GM21423 (cell line): ENCODE results near the gene RPL37A.

Experiments used
- ATAC-seq: cut with Tn5 transposase; IDR thresholded peaks from one replicate; pipeline ENCODE4 v1.9.1; 2021; ENCODE audit warnings: mild to moderate bottlenecking, moderate library complexity; ENCODE audit not compliant: unreplicated experiment

Gene RPL37A

GRCh38 chr2:216498379-216499352 is at the start of gene RPL37A:
Gene RPL37A (plus strand): TSS chr2:216498844. CDS start chr2:216498875, 31 bp downstream.
- ATAC-seq = peak; percentile 94

DNA sequence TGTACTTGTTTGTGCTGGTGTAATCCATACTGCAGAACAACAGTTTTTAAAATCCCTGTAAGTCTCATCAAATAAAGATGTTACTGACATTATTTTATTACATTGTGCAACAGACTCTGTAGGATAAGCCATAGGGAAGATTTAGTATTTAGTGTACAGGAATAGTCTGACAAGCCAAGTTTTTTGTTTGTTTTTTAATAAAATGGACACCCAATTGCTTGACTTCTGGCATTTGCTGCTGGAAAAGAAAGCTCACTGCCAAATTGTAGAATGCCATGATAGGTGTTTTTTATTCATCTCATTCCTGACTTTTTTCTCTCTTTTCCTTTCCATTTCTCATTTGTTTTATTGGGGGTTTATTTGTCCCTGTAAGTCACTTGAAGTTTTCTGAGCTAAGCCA is 48.3 kb upstream of the RPL37A start:
- no peak for ATAC-seq

DNA sequence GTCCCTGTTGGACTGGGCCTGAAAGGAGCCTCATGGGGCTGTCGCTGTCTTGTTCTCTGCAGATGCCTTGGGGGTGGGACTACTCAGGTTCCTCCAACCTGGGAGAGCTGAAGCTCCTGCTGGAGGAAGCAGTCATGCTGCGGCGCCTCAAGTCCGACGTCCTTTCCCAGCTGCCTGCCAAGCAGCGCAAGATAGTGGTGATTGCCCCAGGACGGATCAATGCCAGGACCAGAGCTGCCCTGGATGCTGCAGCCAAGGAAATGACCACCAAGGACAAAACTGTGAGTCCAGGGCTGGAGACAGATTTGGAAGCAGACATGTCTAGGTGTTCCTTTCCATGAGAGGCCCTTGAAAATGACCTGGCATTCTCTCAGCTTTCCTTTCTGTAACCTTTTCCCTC is 47.9 kb upstream of the RPL37A start:
- no peak for ATAC-seq

- no peak for ATAC-seq
Observed at GRCh38 chr2:216453955-216454614, 44.6 kb upstream of the RPL37A start.

DNA sequence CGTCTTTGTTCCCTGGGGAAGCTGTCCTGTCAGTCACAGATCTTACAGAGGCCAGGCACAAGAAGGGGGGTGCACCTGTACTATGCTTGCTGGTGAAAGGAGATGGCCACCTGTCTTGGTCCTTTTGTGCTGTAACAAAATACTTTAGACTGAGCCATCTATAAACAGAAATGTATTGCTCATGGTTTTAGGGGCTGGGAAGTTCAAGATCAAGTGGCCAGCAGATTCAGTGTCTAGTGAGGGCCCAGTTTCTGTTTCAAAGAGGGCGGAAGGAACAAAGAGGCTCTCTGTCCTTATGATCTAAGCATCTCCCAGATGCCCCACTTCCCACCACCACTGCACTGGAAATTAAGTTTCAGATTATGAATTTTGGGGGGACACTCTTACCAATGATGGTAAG is 35.5 kb upstream of the RPL37A start:
- no peak for ATAC-seq

- no peak for ATAC-seq
Observed at GRCh38 chr2:216464104-216464720, 34.4 kb upstream of the RPL37A start.

DNA sequence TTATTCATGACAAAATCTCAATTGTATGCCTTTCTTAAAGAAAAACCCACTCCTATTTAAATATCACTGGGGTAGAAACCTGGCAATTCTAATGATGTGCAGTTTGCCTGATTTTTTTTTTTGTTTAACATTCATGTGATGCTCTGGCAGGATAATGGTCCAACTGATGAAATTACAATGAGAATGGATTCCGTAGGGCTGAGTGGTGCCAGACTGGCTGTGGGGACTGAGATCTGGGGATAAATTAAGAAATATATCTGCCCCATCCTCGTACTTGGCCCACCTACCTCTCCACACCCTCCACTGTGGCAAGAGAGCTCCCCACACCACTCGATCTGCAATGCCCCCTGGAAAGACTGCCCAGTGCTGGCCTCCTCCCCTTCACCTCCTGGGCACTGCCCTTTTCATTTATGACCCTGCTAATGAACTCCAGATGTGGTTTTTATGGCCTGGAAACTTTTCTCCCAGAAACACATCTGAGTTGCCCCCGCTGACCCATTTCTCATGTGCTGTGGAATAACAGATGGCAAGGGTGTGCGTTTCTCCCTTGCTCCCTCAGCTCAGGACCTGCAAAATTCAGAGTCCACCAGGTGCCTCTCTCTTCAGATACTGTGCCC is 33.0 kb upstream of the RPL37A start:
- ATAC-seq = no peak

DNA sequence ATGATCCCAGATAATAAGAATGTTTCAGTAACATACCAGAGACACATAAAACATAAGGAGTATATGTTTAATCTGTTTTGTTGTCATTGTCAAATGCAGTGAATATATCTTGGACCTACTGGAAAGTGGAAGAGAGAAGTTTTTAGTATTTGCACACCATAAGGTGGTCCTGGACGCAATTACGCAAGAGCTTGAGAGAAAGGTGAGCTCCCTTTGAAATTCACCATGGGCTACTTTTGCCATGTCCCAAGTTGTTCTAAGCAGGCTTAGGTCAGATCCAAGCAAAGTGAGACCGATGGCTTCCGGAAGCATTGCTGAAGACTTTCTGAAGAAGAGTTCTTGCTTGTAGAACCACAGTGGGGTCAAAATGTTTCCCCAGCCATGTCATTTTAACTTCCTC is 30.8 kb upstream of the RPL37A start:
- ATAC-seq = no peak

DNA sequence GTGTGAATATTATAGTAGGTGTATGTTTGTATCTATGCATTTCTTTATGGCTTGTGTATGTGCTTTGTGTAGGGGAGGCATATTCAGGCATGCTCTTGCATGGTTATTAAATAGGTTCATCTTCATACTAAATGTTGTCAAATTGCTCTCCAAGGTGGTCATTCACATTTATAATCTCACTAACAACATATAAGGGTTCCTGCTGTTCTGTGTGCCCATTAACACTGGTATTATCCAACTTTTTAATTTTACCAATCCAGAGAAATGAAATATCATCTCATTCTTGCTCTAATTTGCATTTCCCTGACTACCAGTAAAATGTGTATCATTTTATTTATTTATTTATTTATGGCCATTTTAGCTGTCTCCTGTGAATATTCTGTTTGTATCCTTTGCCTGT is 29.0 kb upstream of the RPL37A start:
- ATAC-seq = no peak

DNA sequence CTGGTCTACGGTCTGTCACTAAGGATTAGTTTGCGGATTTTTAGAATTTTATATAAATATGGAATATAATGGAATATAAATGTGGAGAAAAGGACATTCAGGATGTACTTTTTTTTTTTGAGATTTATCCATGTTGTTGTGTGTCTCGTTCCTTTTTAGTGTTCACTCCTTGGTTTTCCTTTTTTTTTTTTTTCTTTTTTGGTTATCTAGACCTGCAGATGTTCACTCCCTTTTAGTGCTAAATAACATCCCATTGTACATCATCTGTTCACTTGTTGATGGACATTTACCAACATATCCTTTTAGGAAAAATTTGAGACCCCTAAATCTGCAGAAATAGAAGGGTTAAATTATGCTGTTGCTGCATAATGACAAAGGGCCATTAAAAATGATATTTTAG is 25.5 kb upstream of the RPL37A start:
- ATAC-seq = no peak

- ATAC-seq = peak; percentile 78
Observed at GRCh38 chr2:216474925-216475670, 23.5 kb upstream of the RPL37A start.

DNA sequence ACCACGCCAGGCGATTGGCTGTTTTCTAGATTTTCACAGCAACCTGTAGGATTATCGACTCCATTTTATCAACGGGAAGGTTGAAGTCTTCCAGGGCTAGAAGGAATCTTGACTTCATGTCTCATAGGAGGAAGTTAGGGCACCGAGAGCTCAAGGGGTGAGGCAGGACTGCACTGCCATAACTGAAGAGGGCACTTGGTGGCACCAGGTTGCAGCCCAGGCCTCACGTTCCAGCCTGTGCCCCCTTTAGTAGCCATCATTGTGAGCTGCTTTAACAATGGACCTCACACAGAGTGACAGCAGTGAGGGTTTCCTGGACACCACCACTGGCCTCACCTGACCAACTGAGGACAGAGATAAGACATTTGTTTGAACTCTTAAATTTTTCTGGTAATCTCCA is 22.9 kb upstream of the RPL37A start:
- ATAC-seq = no peak

DNA sequence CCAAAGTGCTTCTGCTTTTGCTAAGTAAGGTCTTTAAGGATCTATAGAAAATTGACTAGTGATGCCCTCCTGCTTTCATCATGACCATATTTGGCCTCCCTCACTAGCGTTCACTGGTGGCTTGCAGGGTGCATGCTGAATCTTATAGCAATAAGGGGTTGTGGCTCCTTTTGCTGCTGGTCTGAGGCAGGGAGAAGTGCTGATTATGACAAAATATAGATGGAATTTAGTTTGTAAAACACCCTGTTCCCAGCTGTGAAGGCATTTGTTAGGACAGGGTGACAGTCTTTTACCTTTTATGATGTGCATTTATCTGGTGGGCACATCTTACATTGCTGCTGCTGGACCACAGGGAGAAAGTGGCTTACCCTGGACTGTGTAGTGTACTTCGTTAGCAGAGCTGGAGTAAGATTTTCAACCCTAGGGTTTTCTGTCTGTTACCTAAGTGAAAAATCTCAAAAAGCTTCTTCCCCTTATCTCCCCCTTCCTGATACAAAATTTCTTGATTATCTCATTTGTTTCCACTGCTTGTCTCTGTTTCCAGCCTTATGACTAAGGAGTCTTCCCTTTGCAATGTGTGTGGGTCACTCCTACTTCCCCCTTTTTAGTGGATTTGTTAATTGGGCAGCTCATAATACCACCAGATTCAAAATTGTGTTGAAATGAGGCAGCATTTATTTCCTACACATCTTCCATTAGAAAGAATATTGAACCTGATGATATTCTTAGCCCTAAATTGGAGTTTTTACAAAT is 21.2 kb upstream of the RPL37A start:
- ATAC-seq = no peak

GRCh38 chr2:216478151-216478550 is 20.5 kb upstream of the RPL37A start:
- peak; percentile 32 for ATAC-seq

DNA sequence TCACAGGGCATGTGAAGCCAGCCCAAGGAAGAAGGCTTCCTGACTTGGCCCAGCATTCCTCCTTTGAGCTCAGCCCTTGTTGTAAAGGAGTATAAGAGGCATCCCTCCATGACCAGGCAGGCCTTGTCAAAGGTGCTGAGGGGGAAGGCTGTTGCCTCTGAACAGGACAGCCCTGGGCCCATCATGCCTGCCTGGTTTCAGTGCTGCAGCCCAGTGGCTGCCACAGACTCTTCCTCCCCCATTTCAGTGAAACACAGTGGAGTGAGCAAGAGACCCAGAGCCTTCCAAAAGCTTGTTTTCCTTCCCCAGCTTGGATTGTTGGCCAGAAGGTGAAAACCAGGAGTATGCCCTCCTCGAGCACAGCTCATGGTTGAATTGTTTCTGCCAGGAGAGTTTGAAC is 19.9 kb upstream of the RPL37A start:
- ATAC-seq = no peak

DNA sequence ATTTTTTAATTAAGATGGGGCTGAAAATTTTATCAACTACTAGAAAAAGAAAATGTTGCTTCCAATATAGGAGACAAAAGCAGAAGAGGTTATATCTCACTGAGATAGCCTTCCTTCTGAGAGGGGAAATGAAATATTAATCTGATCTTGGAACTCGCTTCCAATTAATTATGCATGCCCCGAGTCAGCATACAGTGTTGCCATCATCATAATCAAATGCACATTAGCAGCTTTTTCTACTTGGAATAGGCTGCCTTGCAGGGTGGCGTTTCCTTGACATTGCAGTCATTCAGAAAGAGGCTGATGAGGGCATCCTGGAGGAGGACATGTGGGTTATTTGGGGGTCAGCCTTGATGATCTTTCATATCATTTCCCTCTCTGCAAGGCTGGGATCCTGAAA is 18.4 kb upstream of the RPL37A start:
- ATAC-seq = no peak

- ATAC-seq = no peak
Observed at GRCh38 chr2:216482640-216483039, 16.0 kb upstream of the RPL37A start.

- ATAC-seq = no peak
Observed at GRCh38 chr2:216485237-216485636, 13.4 kb upstream of the RPL37A start.

DNA sequence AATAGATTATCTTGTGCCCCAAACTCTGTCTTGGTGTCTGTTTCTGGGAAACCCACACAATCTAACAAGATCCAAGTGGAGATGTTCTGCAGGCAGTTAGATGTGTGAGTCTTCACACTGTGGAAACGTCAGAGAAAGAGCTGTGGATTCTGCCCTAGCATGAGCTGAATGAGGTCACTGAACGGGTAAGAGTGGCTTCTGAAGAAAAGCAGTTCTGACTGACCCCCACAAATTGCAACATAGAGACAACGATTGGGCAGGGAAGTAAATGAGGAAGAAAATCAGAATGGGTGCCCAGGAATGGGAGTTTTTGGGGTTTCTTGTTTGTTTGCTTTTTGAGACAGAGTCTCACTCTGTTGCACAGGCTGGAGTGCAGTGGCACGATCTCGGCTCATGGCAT is 12.9 kb upstream of the RPL37A start:
- no peak for ATAC-seq

- no peak for ATAC-seq
Observed at GRCh38 chr2:216486271-216486670, 12.4 kb upstream of the RPL37A start.
